K562 (cell line): ENCODE measurements around the gene ACOX1. TPM values are rescaled to one million over a fixed set of nuclear protein-coding genes. Genes with fewer than 3 reads are reported as not detected.
A peak's percentile ranks its signal among the peaks of the same experiment; 100 is the strongest.

Experiments used
- ATF7 ChIP-seq: fragments of 450-650 bp; IDR thresholded peaks from 2 replicates; pipeline ENCODE4 v1.7.1; 2014; ENCODE audit warnings: mild to moderate bottlenecking, moderate library complexity
- BRD4 ChIP-seq: fragments of 200-600 bp; sonication (generic); IDR thresholded peaks from 2 replicates; pipeline ENCODE4 v1.6.1; 2017; ENCODE audit warnings: inconsistent platforms
- CHD4 ChIP-seq: fragments of 200-600 bp; sonication (generic); IDR thresholded peaks from 3 replicates; pipeline ENCODE4 v1.6.1; 2012; ENCODE audit warnings: low read depth, mild to moderate bottlenecking, mixed read lengths, low read length, inconsistent platforms; ENCODE audit not compliant: insufficient read depth, insufficient replicate concordance, poor library complexity, severe bottlenecking
- ELF4 ChIP-seq: fragments of 450-650 bp; formaldehyde crosslinking; IDR thresholded peaks from 2 replicates; pipeline ENCODE4 v1.4.0; 2022; ENCODE audit warnings: missing genetic modification characterization
- ILF3 ChIP-seq: fragments of 450-650 bp; IDR thresholded peaks from 2 replicates; pipeline ENCODE4 v1.6.1; 2018; ENCODE audit warnings: antibody characterized with exemption, mild to moderate bottlenecking, moderate library complexity, borderline replicate concordance
- KLF16 ChIP-seq: IDR thresholded peaks from 2 replicates; pipeline ENCODE4 v1.6.1; 2016; ENCODE audit warnings: antibody characterized with exemption
- MAFG ChIP-seq: fragments of 450-650 bp; conservative IDR thresholded peaks from 2 replicates; pipeline ENCODE4 v1.6.1; 2016; ENCODE audit warnings: missing genetic modification characterization, missing compliant biosample characterization
- NCOR1 ChIP-seq: fragments of 450-650 bp; IDR thresholded peaks from 2 replicates; pipeline ENCODE4 v1.6.1; 2016; ENCODE audit warnings: mild to moderate bottlenecking, moderate library complexity
- NFE2L1 ChIP-seq: fragments of 450-650 bp; IDR thresholded peaks from 2 replicates; pipeline ENCODE4 v1.6.1; 2016; ENCODE audit warnings: missing genetic modification characterization, low read depth, mild to moderate bottlenecking, missing compliant biosample characterization, moderate library complexity, borderline replicate concordance
- PTTG1 ChIP-seq: fragments of 450-650 bp; IDR thresholded peaks from 2 replicates; pipeline ENCODE4 v1.6.1; 2016; ENCODE audit warnings: low read depth, mild to moderate bottlenecking, missing genetic modification characterization, missing compliant biosample characterization
- TAL1 ChIP-seq: fragments of 450-650 bp; IDR thresholded peaks from 2 replicates; pipeline ENCODE4 v1.6.1; 2016; ENCODE audit warnings: mild to moderate bottlenecking
- U2AF2 ChIP-seq: fragments of 200-400 bp; formaldehyde crosslinking; optimal IDR thresholded peaks from 2 replicates; pipeline ENCODE3; 2017; ENCODE audit warnings: low read depth, mild to moderate bottlenecking, low read length
- ZNF586 ChIP-seq: fragments of 450-650 bp; formaldehyde crosslinking; conservative IDR thresholded peaks from 2 replicates; pipeline ENCODE4 v1.4.0; 2020; ENCODE audit warnings: mild to moderate bottlenecking, moderate library complexity
- polyA plus RNA-seq, 8 experiments: library from polyadenylated mRNA; depleted of rRNA in 4 of 8; stranded (reverse) in 5 of 8; unstranded in 3 of 8; fragments of >200 nt; fragmentation: Nextera tagmentation in 2 of 8; fragmentation: Illumina TruSeq in 1 of 8; extraction: Ambion mirVana in 2 of 8; extraction: Trizol in 1 of 8; gene quantifications; 2 replicates each; pipeline versions ENCODE4 v1.2.1 to v1.2.3, GENCODE V29; 2011 to 2014; ENCODE audit warnings: inconsistent platforms in 1 of 8, missing spikeins in 1 of 8
- total RNA-seq, 7 experiments: library from RNA; depleted of rRNA in 6 of 7; stranded (reverse); fragments of >200 nt in 6 of 7; fragmentation: Illumina TruSeq in 2 of 7; extraction: Trizol in 2 of 7; gene quantifications; 2 replicates each; pipeline versions ENCODE4 v1.2.1 to v1.2.3, GENCODE V29; 2011 to 2021; ENCODE audit warnings: low replicate concordance in 1 of 7
- TF ChIP-seq, protein P1 (sequence below): fragments of 450-650 bp; conservative IDR thresholded peaks from 2 replicates; pipeline ENCODE4 v1.6.1; 2016; ENCODE audit warnings: missing genetic modification characterization, low read depth, mild to moderate bottlenecking, missing compliant biosample characterization, moderate library complexity
- TF ChIP-seq, protein P2 (sequence below): fragments of 450-650 bp; formaldehyde crosslinking; conservative IDR thresholded peaks from 2 replicates; pipeline ENCODE4 v1.4.0; 2022; ENCODE audit warnings: mild to moderate bottlenecking, missing genetic modification characterization

Gene ACOX1
- total and polyA plus RNA-seq, 9 of the 15 experiments (the other 6 are each of a cell fraction or from before 2014, with no cell fraction given): 7.8 to 24.1 (median 14.5) TPM

DNA sequence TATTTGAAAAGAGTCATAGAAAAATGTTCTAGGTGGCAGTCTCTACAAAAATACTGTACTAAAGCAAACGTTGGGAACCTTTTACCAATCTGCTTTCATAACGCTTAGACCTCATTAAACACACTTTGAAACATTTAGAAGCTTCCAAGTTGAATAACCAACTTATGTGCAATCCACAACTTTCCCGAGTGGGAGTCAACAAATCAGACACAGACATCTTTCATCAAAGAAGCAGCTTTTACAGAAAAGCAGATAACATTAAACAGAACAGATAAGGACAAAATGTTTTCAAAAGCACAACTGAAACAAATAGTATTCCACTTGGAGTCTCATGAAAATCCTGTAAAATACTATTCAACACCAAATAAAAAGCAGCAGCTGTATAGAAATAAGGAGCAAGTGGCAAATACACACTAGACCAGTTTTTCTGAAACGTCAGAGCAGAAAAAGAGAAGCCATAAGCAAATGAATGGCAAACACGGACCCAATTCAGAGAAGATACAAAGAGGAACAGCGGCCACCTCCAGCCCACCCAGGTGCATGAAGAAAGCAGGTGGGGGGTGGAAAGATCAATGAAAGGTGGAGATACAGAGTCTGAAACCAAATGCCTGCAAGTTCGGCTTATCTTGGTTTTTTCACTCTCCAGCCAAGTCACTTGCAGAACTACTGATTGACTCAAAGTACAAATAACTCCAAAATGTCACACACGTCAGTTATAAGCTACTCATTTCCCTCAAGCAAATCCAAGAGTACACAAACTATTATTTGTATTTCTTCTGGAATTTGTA is 19.7 kb downstream of the ACOX1 start (continued):
- no peak for TF ChIP-seq NFE2L1
- 0 out of 2 replicates have a peak, but pooled peaks have one; percentile 4 for TF ChIP-seq TAL1
- no peak for TF ChIP-seq BRD4
- no peak for TF ChIP-seq ELF4
- TF ChIP-seq, protein P1, sequence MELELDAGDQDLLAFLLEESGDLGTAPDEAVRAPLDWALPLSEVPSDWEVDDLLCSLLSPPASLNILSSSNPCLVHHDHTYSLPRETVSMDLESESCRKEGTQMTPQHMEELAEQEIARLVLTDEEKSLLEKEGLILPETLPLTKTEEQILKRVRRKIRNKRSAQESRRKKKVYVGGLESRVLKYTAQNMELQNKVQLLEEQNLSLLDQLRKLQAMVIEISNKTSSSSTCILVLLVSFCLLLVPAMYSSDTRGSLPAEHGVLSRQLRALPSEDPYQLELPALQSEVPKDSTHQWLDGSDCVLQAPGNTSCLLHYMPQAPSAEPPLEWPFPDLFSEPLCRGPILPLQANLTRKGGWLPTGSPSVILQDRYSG: no peak
- TF ChIP-seq CHD4: no peak
- TF ChIP-seq NCOR1: 0 out of 2 replicates have a peak, but pooled peaks have one; percentile 5
- TF ChIP-seq ATF7: no peak
- no peak for TF ChIP-seq ZNF586 (CRISPR knock-in tag)
- no peak for TF ChIP-seq ILF3
- TF ChIP-seq U2AF2: no peak
- TF ChIP-seq KLF16: no peak
- TF ChIP-seq MAFG (tag): no peak
- TF ChIP-seq PTTG1: no peak
- TF ChIP-seq, protein P2, sequence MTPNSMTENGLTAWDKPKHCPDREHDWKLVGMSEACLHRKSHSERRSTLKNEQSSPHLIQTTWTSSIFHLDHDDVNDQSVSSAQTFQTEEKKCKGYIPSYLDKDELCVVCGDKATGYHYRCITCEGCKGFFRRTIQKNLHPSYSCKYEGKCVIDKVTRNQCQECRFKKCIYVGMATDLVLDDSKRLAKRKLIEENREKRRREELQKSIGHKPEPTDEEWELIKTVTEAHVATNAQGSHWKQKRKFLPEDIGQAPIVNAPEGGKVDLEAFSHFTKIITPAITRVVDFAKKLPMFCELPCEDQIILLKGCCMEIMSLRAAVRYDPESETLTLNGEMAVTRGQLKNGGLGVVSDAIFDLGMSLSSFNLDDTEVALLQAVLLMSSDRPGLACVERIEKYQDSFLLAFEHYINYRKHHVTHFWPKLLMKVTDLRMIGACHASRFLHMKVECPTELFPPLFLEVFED (CRISPR knock-in tag): no peak
